ENCODE measurements around the gene RELN.

RELN gene

DNA sequence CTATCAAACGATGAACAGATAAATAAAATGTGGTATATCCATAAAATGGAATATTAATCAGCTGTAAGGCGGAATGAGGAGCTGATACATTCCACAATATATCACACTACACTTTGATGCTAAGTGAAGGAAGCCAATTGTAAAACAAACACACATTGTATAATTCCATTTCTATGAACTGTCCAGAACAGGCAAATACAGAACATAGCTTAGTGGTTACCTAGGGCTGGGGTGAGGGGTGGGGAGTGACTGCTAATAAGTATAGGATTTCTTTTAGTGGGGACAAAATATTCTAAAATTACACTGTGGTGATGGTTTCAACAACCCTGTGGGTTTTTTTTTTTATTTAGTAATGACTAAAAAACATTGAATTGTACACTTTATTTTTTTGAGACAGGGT lies 461.3 kb downstream of the RELN start:
- TF ChIP-seq ZNF8 (CRISPR knock-in tag; IDR thresholded peaks at IDR 0.05) (no peak), GLIS3 (CRISPR knock-in tag; IDR thresholded peaks at IDR 0.05) (no peak), ZNF70 (CRISPR knock-in tag; IDR thresholded peaks at IDR 0.05) (no peak), ZFP30 (CRISPR knock-in tag; IDR thresholded peaks at IDR 0.05) (no peak), ARNTL (CRISPR knock-in tag; IDR thresholded peaks at IDR 0.05; ENCODE audit: borderline replicate concordance, low read depth) (no peak), BACH2 (CRISPR knock-in tag; IDR thresholded peaks at IDR 0.05; ENCODE audit: borderline replicate concordance) (no peak), ZC3H10 (CRISPR knock-in tag; IDR thresholded peaks at IDR 0.05) (no peak), ISL1 (CRISPR knock-in tag; IDR thresholded peaks at IDR 0.05) (no peak), ESRRG (CRISPR knock-in tag; IDR thresholded peaks at IDR 0.05) (no peak), TCF4 (CRISPR knock-in tag; IDR thresholded peaks at IDR 0.05; ENCODE audit: borderline replicate concordance) (no peak), TOX (CRISPR knock-in tag; IDR thresholded peaks at IDR 0.05; ENCODE audit: borderline replicate concordance) (no peak), ZNF565 (CRISPR knock-in tag; conservative IDR thresholded peaks at IDR 0.05; ENCODE audit: low read depth) (no peak), OSR1 (CRISPR knock-in tag; IDR thresholded peaks at IDR 0.05) (no peak)
- TF ChIP-seq, protein P1, sequence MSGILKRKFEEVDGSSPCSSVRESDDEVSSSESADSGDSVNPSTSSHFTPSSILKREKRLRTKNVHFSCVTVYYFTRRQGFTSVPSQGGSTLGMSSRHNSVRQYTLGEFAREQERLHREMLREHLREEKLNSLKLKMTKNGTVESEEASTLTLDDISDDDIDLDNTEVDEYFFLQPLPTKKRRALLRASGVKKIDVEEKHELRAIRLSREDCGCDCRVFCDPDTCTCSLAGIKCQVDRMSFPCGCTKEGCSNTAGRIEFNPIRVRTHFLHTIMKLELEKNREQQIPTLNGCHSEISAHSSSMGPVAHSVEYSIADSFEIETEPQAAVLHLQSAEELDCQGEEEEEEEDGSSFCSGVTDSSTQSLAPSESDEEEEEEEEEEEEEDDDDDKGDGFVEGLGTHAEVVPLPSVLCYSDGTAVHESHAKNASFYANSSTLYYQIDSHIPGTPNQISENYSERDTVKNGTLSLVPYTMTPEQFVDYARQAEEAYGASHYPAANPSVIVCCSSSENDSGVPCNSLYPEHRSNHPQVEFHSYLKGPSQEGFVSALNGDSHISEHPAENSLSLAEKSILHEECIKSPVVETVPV (CRISPR knock-in tag; IDR thresholded peaks at IDR 0.05): no peak
- TF ChIP-seq, protein P2, sequence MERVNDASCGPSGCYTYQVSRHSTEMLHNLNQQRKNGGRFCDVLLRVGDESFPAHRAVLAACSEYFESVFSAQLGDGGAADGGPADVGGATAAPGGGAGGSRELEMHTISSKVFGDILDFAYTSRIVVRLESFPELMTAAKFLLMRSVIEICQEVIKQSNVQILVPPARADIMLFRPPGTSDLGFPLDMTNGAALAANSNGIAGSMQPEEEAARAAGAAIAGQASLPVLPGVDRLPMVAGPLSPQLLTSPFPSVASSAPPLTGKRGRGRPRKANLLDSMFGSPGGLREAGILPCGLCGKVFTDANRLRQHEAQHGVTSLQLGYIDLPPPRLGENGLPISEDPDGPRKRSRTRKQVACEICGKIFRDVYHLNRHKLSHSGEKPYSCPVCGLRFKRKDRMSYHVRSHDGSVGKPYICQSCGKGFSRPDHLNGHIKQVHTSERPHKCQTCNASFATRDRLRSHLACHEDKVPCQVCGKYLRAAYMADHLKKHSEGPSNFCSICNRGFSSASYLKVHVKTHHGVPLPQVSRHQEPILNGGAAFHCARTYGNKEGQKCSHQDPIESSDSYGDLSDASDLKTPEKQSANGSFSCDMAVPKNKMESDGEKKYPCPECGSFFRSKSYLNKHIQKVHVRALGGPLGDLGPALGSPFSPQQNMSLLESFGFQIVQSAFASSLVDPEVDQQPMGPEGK (CRISPR knock-in tag; IDR thresholded peaks at IDR 0.05; ENCODE audit: borderline replicate concordance): no peak
- TF ChIP-seq, protein P3, sequence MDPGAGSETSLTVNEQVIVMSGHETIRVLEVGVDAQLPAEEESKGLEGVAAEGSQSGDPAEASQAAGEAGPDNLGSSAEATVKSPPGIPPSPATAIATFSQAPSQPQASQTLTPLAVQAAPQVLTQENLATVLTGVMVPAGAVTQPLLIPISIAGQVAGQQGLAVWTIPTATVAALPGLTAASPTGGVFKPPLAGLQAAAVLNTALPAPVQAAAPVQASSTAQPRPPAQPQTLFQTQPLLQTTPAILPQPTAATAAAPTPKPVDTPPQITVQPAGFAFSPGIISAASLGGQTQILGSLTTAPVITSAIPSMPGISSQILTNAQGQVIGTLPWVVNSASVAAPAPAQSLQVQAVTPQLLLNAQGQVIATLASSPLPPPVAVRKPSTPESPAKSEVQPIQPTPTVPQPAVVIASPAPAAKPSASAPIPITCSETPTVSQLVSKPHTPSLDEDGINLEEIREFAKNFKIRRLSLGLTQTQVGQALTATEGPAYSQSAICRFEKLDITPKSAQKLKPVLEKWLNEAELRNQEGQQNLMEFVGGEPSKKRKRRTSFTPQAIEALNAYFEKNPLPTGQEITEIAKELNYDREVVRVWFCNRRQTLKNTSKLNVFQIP (CRISPR knock-in tag; IDR thresholded peaks at IDR 0.05; ENCODE audit: borderline replicate concordance, low read depth): no peak
- TF ChIP-seq, protein P4, sequence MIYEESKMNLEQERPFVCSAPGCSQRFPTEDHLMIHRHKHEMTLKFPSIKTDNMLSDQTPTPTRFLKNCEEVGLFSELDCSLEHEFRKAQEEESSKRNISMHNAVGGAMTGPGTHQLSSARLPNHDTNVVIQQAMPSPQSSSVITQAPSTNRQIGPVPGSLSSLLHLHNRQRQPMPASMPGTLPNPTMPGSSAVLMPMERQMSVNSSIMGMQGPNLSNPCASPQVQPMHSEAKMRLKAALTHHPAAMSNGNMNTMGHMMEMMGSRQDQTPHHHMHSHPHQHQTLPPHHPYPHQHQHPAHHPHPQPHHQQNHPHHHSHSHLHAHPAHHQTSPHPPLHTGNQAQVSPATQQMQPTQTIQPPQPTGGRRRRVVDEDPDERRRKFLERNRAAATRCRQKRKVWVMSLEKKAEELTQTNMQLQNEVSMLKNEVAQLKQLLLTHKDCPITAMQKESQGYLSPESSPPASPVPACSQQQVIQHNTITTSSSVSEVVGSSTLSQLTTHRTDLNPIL (CRISPR knock-in tag; IDR thresholded peaks at IDR 0.05; ENCODE audit: low read depth): no peak
- ATAC-seq: no peak

DNA sequence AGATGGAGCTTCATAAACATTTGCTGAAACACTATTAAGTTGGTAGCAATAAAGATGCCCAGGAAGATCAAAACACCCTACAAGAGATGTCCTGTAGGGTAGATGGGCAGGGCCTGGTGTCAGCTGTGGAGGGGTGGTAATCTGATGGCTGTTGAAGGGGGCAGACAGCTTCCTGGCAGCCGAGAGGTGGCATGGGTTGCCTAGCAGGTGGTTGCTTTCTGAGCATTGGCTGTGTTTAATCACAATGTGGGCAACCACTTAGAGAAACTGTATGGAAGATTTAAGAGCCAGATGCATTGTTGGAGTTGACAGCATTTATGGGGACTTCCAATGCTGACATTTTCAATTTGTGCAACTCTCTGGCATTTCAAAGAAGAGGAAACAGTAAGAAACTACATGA lies 463.5 kb downstream of the RELN start:
- TF ChIP-seq, protein P4 (CRISPR knock-in tag; IDR thresholded peaks at IDR 0.05; ENCODE audit: low read depth): no peak
- TF ChIP-seq ZNF565 (CRISPR knock-in tag; conservative IDR thresholded peaks at IDR 0.05; ENCODE audit: low read depth): no peak
- TF ChIP-seq ISL1 (CRISPR knock-in tag; IDR thresholded peaks at IDR 0.05): no peak
- no peak for TF ChIP-seq PPARA (CRISPR knock-in tag; IDR thresholded peaks at IDR 0.05; ENCODE audit: borderline replicate concordance)
- TF ChIP-seq, protein P2 (CRISPR knock-in tag; IDR thresholded peaks at IDR 0.05; ENCODE audit: borderline replicate concordance): no peak
- TF ChIP-seq ZC3H10 (CRISPR knock-in tag; IDR thresholded peaks at IDR 0.05): no peak
- no peak for TF ChIP-seq ZFP30 (CRISPR knock-in tag; IDR thresholded peaks at IDR 0.05)
- TF ChIP-seq ZNF70 (CRISPR knock-in tag; IDR thresholded peaks at IDR 0.05): no peak
- TF ChIP-seq RARB (CRISPR knock-in tag; IDR thresholded peaks at IDR 0.05): no peak
- TF ChIP-seq ARNTL (CRISPR knock-in tag; IDR thresholded peaks at IDR 0.05; ENCODE audit: borderline replicate concordance, low read depth): no peak
- no peak for TF ChIP-seq TOX (CRISPR knock-in tag; IDR thresholded peaks at IDR 0.05; ENCODE audit: borderline replicate concordance)
- no peak for TF ChIP-seq ZFP3 (CRISPR knock-in tag; IDR thresholded peaks at IDR 0.05)
- no peak for TF ChIP-seq OSR1 (CRISPR knock-in tag; IDR thresholded peaks at IDR 0.05)
- no peak for ATAC-seq

Data from SK-N-SH treated with all-trans-retinoic acid at 6 μM for 48 hours (cell line).